IMR-90 (cell line): ENCODE results near the gene SF3B1. TPM values are rescaled to one million over a fixed set of nuclear protein-coding genes. Genes with fewer than 3 reads are reported as not detected.
A peak's percentile ranks its signal among the peaks of the same experiment; 100 is the strongest.

Source experiments
- ATAC-seq: fragments of 200-7000 bp; cut with Tn5 transposase; 2 replicates; pipeline ENCODE4 v1.9.1; 2020; ENCODE audit warnings: low read depth, mild to moderate bottlenecking, moderate library complexity
- BruUV-seq: library from RNA; stranded (reverse); fragments of 400-500 nt; replicated peaks from 2 replicates; lab custom pipeline; 2021; lab: Mats Ljungman, UMichigan
- CTCF ChIA-PET: fragments of 300-600 bp; formaldehyde crosslinking; extraction: SDS; loops from one replicate; lab custom pipeline; 2021; ENCODE audit warnings: antibody characterized with exemption; lab: Yijun Ruan, JAX
- POLR2A ChIA-PET: fragments of 300-600 bp; sonication (Branson Sonifier 250); formaldehyde crosslinking; loops from one replicate; lab custom pipeline; 2022; ENCODE audit warnings: antibody characterized with exemption; ENCODE audit not compliant: unreplicated experiment; lab: Charles Lee
- DNase-seq: peaks from one replicate; pipeline ENCODE4 v3.0.0; 2013
- H2AFZ ChIP-seq: replicated peaks from 2 replicates; pipeline ENCODE3; 2013; ENCODE audit warnings: low read length, mild to moderate bottlenecking; ENCODE audit not compliant: poor library complexity
- H2AK5ac ChIP-seq: 2 replicates; pipeline ENCODE4 v1.6.1; 2013; ENCODE audit warnings: low read depth, low read length, inconsistent platforms
- H2AK9ac ChIP-seq: replicated peaks from 2 replicates; pipeline ENCODE3; 2013; ENCODE audit warnings: mild to moderate bottlenecking, low read depth, low read length, moderate library complexity; ENCODE audit not compliant: poor library complexity
- H2BK120ac ChIP-seq: 2 replicates; pipeline ENCODE4 v1.6.1; 2013; ENCODE audit warnings: low read depth, low read length, inconsistent platforms
- H2BK15ac ChIP-seq: 3 replicates; pipeline ENCODE4 v1.6.1; 2013; ENCODE audit warnings: low read depth, low read length, inconsistent platforms
- H2BK20ac ChIP-seq: 2 replicates; pipeline ENCODE4 v1.6.1; 2013; ENCODE audit warnings: low read depth, mild to moderate bottlenecking, inconsistent platforms, low read length, moderate library complexity
- H2BK5ac ChIP-seq: 2 replicates; pipeline ENCODE4 v1.6.1; 2013; ENCODE audit warnings: mild to moderate bottlenecking, low read depth, low read length, inconsistent platforms; ENCODE audit not compliant: poor library complexity, severe bottlenecking
- H3K14ac ChIP-seq: replicated peaks from 2 replicates; pipeline ENCODE4 v1.6.1; 2013; ENCODE audit warnings: low read depth, low read length, inconsistent platforms
- H3K18ac ChIP-seq: 2 replicates; pipeline ENCODE4 v1.6.1; 2013; ENCODE audit warnings: low read depth, low read length, control low read depth
- H3K23ac ChIP-seq: 2 replicates; pipeline ENCODE4 v1.6.1; 2013; ENCODE audit warnings: low read depth, low read length, inconsistent platforms
- H3K27ac ChIP-seq: 2 replicates; pipeline ENCODE4 v1.5.1; 2013; ENCODE audit warnings: mild to moderate bottlenecking, control low read depth, low read length; ENCODE audit not compliant: insufficient read depth
- H3K27me3 ChIP-seq: 2 replicates; pipeline ENCODE4 v1.6.1; 2013; ENCODE audit warnings: low read length; ENCODE audit not compliant: control insufficient read depth, insufficient read depth
- H3K36me3 ChIP-seq: 2 replicates; pipeline ENCODE4 v1.6.1; 2013; ENCODE audit warnings: low read length, mixed read lengths; ENCODE audit not compliant: control insufficient read depth, insufficient read depth
- H3K4ac ChIP-seq: 2 replicates; pipeline ENCODE4 v1.6.1; 2013; ENCODE audit warnings: low read depth, low read length, inconsistent platforms
- H3K4me1 ChIP-seq: 2 replicates; pipeline ENCODE4 v1.6.1; 2013; ENCODE audit warnings: low read length, mixed read lengths; ENCODE audit not compliant: control insufficient read depth, insufficient read depth
- H3K4me2 ChIP-seq: 2 replicates; pipeline ENCODE4 v1.6.1; 2013; ENCODE audit warnings: low read depth, mild to moderate bottlenecking, control low read depth, low read length, moderate library complexity
- H3K4me3 ChIP-seq: 2 replicates; pipeline ENCODE4 v1.5.1; 2013; ENCODE audit warnings: low read depth, mild to moderate bottlenecking, control low read depth, low read length, moderate library complexity; ENCODE audit not compliant: insufficient read depth
- H3K56ac ChIP-seq: 2 replicates; pipeline ENCODE4 v1.6.1; 2013; ENCODE audit warnings: low read length, inconsistent platforms; ENCODE audit not compliant: insufficient read depth; ENCODE audit errors: extremely low read depth
- H3K79me1 ChIP-seq, 2 experiments: 2 replicates each; pipeline ENCODE4 v1.6.1; 2013; ENCODE audit warnings: low read length in 2 of 2, inconsistent platforms in 1 of 2, low read depth in 1 of 2
- H3K9ac ChIP-seq: 2 replicates; pipeline ENCODE4 v1.6.1; 2013; ENCODE audit warnings: low read depth, low read length, control low read depth
- H3K9me1 ChIP-seq: 2 replicates; pipeline ENCODE4 v1.6.1; 2013; ENCODE audit warnings: low read length, inconsistent platforms; ENCODE audit not compliant: insufficient read depth
- H3K9me3 ChIP-seq: 2 replicates; pipeline ENCODE4 v1.6.1; 2013; ENCODE audit warnings: low read length; ENCODE audit not compliant: control insufficient read depth, insufficient read depth
- H4K20me1 ChIP-seq: 2 replicates; pipeline ENCODE4 v1.6.1; 2013; ENCODE audit warnings: low read length, inconsistent platforms; ENCODE audit not compliant: insufficient read depth
- H4K5ac ChIP-seq: 2 replicates; pipeline ENCODE4 v1.6.1; 2013; ENCODE audit warnings: mild to moderate bottlenecking, low read depth, low read length, control low read depth
- H4K8ac ChIP-seq, 2 experiments: 2 replicates each; pipeline ENCODE4 v1.6.1; 2013; ENCODE audit warnings: low read depth in 2 of 2, low read length in 2 of 2, control low read depth in 1 of 2, inconsistent platforms in 1 of 2
- H4K91ac ChIP-seq: 2 replicates; pipeline ENCODE4 v1.6.1; 2013; ENCODE audit warnings: low read depth, low read length, inconsistent platforms; ENCODE audit not compliant: insufficient read depth
- BHLHE40 ChIP-seq: fragments of 150-350 bp; IDR thresholded peaks from 2 replicates; pipeline ENCODE4 v1.6.1; 2016; ENCODE audit warnings: mild to moderate bottlenecking, low read depth, low read length
- CEBPB ChIP-seq: IDR thresholded peaks from 2 replicates; pipeline ENCODE4 v1.6.1; 2012; ENCODE audit warnings: low read depth, low read length, improper control_type of control experiment
- CHD1 ChIP-seq: IDR thresholded peaks from 2 replicates; pipeline ENCODE4 v1.6.1; 2012; ENCODE audit warnings: low read depth, low read length, improper control_type of control experiment
- CTCF ChIP-seq: conservative IDR thresholded peaks from 2 replicates; pipeline ENCODE4 v1.5.1; 2012; ENCODE audit warnings: mild to moderate bottlenecking, low read depth, low read length, improper control_type of control experiment
- ELK1 ChIP-seq: fragments of 150-350 bp; IDR thresholded peaks from 2 replicates; pipeline ENCODE4 v1.6.1; 2016; ENCODE audit warnings: low read depth, mild to moderate bottlenecking, low read length, moderate library complexity, borderline replicate concordance
- FOS ChIP-seq: fragments of 150-350 bp; IDR thresholded peaks from 2 replicates; pipeline ENCODE4 v1.6.1; 2016; ENCODE audit warnings: low read depth, low read length
- MAFK ChIP-seq: IDR thresholded peaks from 2 replicates; pipeline ENCODE4 v1.6.1; 2012; ENCODE audit warnings: low read depth, low read length, improper control_type of control experiment
- MAZ ChIP-seq: IDR thresholded peaks from 2 replicates; pipeline ENCODE4 v1.6.1; 2012; ENCODE audit warnings: low read depth, mild to moderate bottlenecking, low read length, improper control_type of control experiment, moderate library complexity, borderline replicate concordance
- MXI1 ChIP-seq: IDR thresholded peaks from 2 replicates; pipeline ENCODE4 v1.6.1; 2012; ENCODE audit warnings: low read depth, mild to moderate bottlenecking, low read length, moderate library complexity, borderline replicate concordance
- POLR2A ChIP-seq: IDR thresholded peaks from 2 replicates; pipeline ENCODE4 v1.6.1; 2012; ENCODE audit warnings: mild to moderate bottlenecking, low read depth, low read length
- RCOR1 ChIP-seq: IDR thresholded peaks from 2 replicates; pipeline ENCODE4 v1.6.1; 2012; ENCODE audit warnings: mild to moderate bottlenecking, low read length, improper control_type of control experiment; ENCODE audit not compliant: insufficient replicate concordance
- RFX5 ChIP-seq: IDR thresholded peaks from 2 replicates; pipeline ENCODE4 v1.8.0; 2012; ENCODE audit warnings: low read depth, mild to moderate bottlenecking, low read length, moderate library complexity
- USF2 ChIP-seq: fragments of 150-350 bp; IDR thresholded peaks from 2 replicates; pipeline ENCODE4 v1.6.1; 2017; ENCODE audit warnings: mild to moderate bottlenecking, antibody characterized with exemption, low read length, low read depth
- WGBS, 2 experiments: methylation state at CpG; one replicate each; pipeline versions ENCODE4 v1.1.5 to v1.1.7; 2013; ENCODE audit warnings: missing lambda C conversion rate in 2 of 2; ENCODE audit not compliant: insufficient read length in 1 of 2; ENCODE audit errors: extremely low coverage in 2 of 2; 5-methylcytosine and 5-hydroxymethylcytosine counted together
- dilution Hi-C: fragments of 300-500 bp; cut with HindIII; formaldehyde crosslinking; loops from one replicate; pipeline ENCODE4 v1.14.3; 2018; ENCODE audit warnings: low sequenced_read_pairs; ENCODE audit not compliant: unreplicated experiment
- in situ Hi-C: fragments of 300-500 bp; cut with MboI; formaldehyde crosslinking; loops from 3 replicates; pipeline ENCODE4 v1.14.3; 2019; ENCODE audit warnings: low sequenced_read_pairs, inconsistent platforms, mixed read lengths
- intact Hi-C: fragments of 100-400 bp; cut with micrococcal nuclease; formaldehyde crosslinking; loops from 2 replicates; pipeline ENCODE4 v1.10.0; 2022
- polyA plus RNA-seq, 3 experiments: library from polyadenylated mRNA; depleted of rRNA; stranded (reverse); fragments of >200 nt; gene quantifications; 2 replicates each; pipeline ENCODE4 v1.2.3, GENCODE V29; 2012; ENCODE audit warnings: low replicate concordance in 1 of 3
- total RNA-seq: library from RNA; depleted of rRNA; stranded (reverse); fragments of >200 nt; gene quantifications from 2 replicates; pipeline ENCODE4 v1.2.3, GENCODE V29; 2012

SF3B1 gene
- total and polyA plus RNA-seq, 2 of the 4 experiments (the other 2 are of a cell fraction) = 326 to 942 TPM

- Histone ChIP-seq H3K56ac (peak within 1 kb of the TSS; percentile 87), H3K4ac (peak within 1 kb of the TSS; percentile 92), H2BK5ac (peak within 1 kb of the TSS; percentile 86), H4K20me1 (peaks cover 36% of the 10 kb centered on the region), H2BK20ac (peak within 1 kb of the TSS; percentile 3; the same call in 1 of the 2 replicates), H3K9ac (peak within 1 kb of the TSS; percentile 95), H3K36me3 (no peaks in the 10 kb centered on the region), H3K79me1 (peaks cover 3 to 14% of the 10 kb centered on the region in 2 experiments; a peak in 2 of 4 replicates), H2AK9ac (peak within 1 kb of the TSS; percentile 84), H2AK5ac (peak within 1 kb of the TSS; percentile 77), H3K14ac (peak within 1 kb of the TSS; percentile 95), H4K91ac (peak within 1 kb of the TSS; percentile 92), H3K9me1 (no peaks in the 10 kb centered on the region), H3K4me1 (no peaks in the 10 kb centered on the region), H3K27me3 (no peaks in the 10 kb centered on the region), H2BK120ac (peak within 1 kb of the TSS; percentile 58), H3K23ac (peak within 1 kb of the TSS; percentile 75), H2AFZ (peak within 1 kb of the TSS; percentile 97), H3K18ac (peak within 1 kb of the TSS; percentile 64), H4K8ac (peak within 1 kb of the TSS; percentile 91), H2BK15ac (peak within 1 kb of the TSS; percentile 42; the same call in 1 of the 3 replicates), H3K9me3 (no peaks in the 10 kb centered on the region), H4K5ac (peak within 1 kb of the TSS; percentile 79), H3K27ac (peak within 1 kb of the TSS; percentile 92), H3K4me2 (peak within 1 kb of the TSS; percentile 87), H3K4me3 (peak within 1 kb of the TSS; percentile 70)
- ChIA-PET POLR2A (interaction anchor here (0.6 to 1.2 kb wide), 6 partner anchors 11 to 59 kb away, joined by 3 to 10 read pairs (median 6); partner anchors contain the start of genes HSPD1 and SF3B1), CTCF (no interaction called here)
- DNase-seq (peak; percentile 100), ATAC-seq (peak; percentile 96)
- intact Hi-C loops (loop anchor here (1.0 kb wide), 1 partner anchor 18 kb away; the partner anchor contains the start of gene SF3B1), in situ Hi-C loops (no loop called here), dilution Hi-C loops (no loop called here)
- WGBS, 2 experiments = 0% methylated on average over 40 of the region's 70 CpGs; no CpG with 5 or more reads in 1 of the 2 experiments
- no peak; the same call in 1 of the 2 replicates for TF ChIP-seq USF2
- TF ChIP-seq FOS = peak; percentile 73
- peak; percentile 98 for TF ChIP-seq CHD1
- peak; percentile 98 for TF ChIP-seq POLR2A
- TF ChIP-seq MAZ = peak; percentile 91; the same call in 1 of the 2 replicates
- peak; percentile 22; the same call in 1 of the 2 replicates for TF ChIP-seq RFX5
- TF ChIP-seq CTCF = peak; percentile 37
- TF ChIP-seq MAFK = no peak
- no peak for TF ChIP-seq RCOR1
- no peak for TF ChIP-seq ELK1
- TF ChIP-seq CEBPB = peak; percentile 100
- TF ChIP-seq BHLHE40 = peak; percentile 79
- peak; percentile 56 for TF ChIP-seq MXI1
- BruUV-seq = TSS peak; percentile 90
These were observed 18.5 kb upstream of the SF3B1 start, which contains the start of gene COQ10B for GRCh38 chr2:197453123-197453913. TSS of gene COQ10B (plus strand) at chr2:197453552. CDS start at chr2:197453561, 9 bp downstream.
